Endometrial microvascular endothelial cells (primary cell): ENCODE measurements around the gene NOP10. TPM values are rescaled to one million over a fixed set of nuclear protein-coding genes. Genes with fewer than 3 reads are reported as not detected.
"Not testable (repeated sequence)": the region's sequence is repeated elsewhere in the genome, so short reads cannot be mapped to it uniquely, and the experiment has no call there.

Experiments
- in situ Hi-C: cut with HindIII; loops from 2 replicates; pipeline ENCODE4 v1.10.0; 2017; ENCODE audit warnings: low sequenced_read_pairs, low pct_unique_long_range_greater_than_20kb; ENCODE audit errors: inconsistent ontology term
- total RNA-seq: library from RNA; depleted of rRNA; stranded (reverse); fragments of >200 nt; gene quantifications from one replicate; pipeline ENCODE4 v1.2.3, GENCODE V29; 2015; ENCODE audit errors: inconsistent ontology term

NOP10 gene
- 462 TPM for total RNA-seq

DNA sequence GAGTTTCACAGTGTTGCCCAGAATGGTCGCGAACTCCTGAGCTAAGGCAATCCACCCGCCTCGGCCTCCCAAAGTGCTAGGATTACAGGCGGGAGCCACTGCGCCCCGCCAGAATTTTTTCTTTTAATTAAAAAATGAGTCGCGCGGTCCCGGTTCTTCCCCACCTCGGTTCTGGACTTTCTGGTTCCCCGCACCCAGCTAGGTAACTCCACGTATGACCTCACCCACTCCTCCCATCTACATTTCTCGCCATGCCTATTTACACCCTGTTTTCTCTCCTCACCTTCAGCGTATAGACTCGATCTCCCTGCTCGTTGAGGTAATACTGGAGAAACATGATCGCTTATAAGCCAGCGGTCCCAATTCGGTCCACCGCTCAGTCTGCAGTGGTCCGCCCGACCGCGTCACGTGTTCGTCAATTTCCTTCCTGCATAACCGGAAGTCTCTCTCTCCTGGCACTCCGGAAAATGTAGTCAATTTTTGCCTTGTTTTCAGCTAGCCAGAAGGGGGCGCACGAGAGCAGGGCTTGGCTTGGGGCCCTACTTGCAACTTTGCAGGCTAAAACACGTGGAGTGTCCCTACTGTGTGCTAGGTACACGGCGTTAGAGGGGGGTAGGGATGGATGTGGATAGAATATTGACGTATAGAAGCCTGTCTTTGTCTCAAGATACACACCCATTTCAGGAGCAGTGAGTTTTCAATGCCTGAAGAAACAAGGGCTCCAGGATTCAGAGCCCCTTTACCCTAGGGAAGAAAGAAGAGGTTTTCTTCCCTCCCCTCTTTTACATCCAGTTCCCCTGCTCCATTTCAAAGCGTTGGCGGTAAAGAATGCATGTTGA lies at the start of gene NOP10, which contains the start of gene NUTM1:
TSS of gene NOP10 (minus strand) at position 400 of the 839 bp plus-strand sequence. CDS start at position 337, 63 bp downstream.
TSS of gene NUTM1 (plus strand) at position 579 of the 839 bp plus-strand sequence. CDS start 382 bp downstream, outside the sequence.
- in situ Hi-C loops, result no loop called here

DNA sequence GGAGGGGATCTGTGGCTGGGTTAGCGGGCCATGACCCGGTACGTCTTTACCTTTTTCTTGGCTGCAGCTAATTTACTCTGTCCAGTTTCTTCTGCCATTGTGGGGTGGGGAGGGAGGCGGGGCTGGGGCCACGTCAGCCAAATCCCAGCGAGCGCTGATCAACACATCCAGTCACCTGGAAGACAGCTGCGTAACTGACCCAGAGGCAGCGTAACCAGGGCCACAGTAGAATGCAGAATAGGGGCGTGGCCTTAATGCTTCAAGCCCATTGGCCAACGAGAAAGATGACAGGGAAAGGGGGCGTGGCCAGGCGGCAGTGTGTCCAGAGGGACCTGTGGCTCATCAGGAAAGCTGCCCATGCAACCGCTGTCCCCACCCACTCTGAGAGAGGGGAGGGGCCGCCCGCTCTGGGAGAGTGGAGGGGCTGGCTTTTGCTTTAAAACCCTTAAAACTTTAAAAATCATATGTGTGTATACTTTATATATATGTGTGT lies 46.7 kb upstream of the NOP10 start:
- in situ Hi-C loops, result not testable (repeated sequence)

- in situ Hi-C loops, result not testable (repeated sequence)
Measured at GRCh38 chr15:34381829-34382521, 39.0 kb upstream of the NOP10 start.

DNA sequence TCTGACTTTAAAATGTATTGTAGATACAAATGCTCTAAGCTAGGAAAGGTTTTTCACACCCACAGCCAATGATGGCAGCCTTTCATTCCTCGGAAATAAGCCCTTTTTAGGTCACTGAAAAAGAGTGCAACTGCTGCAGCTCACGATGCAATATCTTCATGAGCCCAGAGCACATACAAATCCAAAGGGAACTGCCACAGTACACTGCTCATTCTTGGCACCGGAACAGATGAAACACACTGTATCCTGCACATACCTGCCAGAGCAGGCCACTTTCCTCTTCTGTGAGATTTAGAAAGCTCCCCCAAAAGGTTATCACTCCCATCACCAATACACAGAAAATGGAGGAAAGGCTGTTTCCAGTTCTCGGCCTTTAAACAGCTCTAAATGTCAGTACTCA lies 37.6 kb upstream of the NOP10 start:
- in situ Hi-C loops, result not testable (repeated sequence)

- in situ Hi-C loops, result no loop called here
Measured at GRCh38 chr15:34376856-34377255, 33.9 kb upstream of the NOP10 start.

DNA sequence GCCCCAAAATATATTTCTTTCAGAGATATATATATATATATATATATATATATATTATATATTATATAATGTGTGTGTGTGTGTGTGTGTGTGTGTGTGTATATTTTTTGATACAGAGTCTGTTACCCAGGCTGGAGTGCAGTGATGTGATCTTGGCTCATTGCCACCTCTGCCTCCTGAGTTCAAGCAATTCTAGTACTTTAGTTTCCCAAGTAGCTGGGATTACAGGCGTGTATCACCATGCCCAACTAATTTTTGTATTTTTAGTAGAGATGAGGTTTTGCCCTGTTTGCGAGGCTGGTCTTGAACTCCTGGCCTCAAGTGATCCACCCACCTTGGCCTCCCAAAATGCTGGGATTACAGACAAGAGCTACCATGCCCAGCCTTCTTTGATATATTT lies 32.6 kb upstream of the NOP10 start:
- in situ Hi-C loops, result not testable (repeated sequence)

- in situ Hi-C loops, result no loop called here
Measured at GRCh38 chr15:34374816-34375215, 31.9 kb upstream of the NOP10 start.

DNA sequence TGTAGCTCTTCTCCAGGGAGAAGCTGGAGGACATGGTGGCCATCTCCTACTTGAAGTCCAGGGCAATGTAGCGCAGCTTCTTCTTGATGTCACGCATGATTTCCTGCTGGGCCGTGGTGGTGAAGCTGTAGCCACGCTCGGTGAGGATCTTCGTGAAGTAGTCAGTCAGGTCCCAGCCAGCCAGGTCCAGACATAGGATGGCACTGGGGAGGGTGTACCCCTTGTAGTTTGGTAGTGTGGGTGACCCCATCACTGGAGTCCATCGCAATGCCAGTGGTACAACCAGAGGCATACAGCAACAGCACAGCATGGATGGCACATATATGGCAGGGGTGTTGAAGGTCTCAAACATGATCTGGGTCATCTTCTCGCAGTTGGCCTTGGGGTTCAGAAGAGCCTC lies 31.0 kb upstream of the NOP10 start:
- in situ Hi-C loops, result no loop called here

- in situ Hi-C loops, result no loop called here
Measured at GRCh38 chr15:34370643-34371042, 27.7 kb upstream of the NOP10 start.

GRCh38 chr15:34370129-34370528 lies 27.2 kb upstream of the NOP10 start:
- in situ Hi-C loops, result no loop called here

GRCh38 chr15:34367101-34368081 lies 24.5 kb upstream of the NOP10 start, which contains the start of gene LPCAT4:
TSS of gene LPCAT4 (minus strand) at chr15:34367196. CDS start at chr15:34367100, 96 bp downstream.
- in situ Hi-C loops, result no loop called here

GRCh38 chr15:34366271-34367065 lies 23.5 kb upstream of the NOP10 start:
- in situ Hi-C loops, result no loop called here

DNA sequence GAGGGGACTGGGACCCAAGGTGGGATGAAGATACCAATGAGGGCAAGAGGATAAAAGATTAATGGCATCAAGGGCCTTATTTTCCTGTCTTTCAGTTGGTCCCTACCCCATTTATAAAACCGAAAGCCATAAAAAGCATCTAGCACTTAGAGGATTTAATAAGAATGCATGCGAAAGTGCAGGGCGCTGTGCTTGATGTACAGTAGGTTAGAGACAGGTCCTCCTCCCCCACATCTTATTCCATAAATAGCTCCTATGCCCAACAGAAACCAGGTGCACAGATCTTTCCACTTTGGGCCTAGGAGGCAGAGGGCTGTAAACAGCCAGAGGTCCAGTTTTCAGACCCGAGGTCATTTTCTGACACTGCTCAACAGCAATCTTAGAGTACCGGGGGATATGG lies 22.9 kb upstream of the NOP10 start:
- in situ Hi-C loops, result no loop called here

DNA sequence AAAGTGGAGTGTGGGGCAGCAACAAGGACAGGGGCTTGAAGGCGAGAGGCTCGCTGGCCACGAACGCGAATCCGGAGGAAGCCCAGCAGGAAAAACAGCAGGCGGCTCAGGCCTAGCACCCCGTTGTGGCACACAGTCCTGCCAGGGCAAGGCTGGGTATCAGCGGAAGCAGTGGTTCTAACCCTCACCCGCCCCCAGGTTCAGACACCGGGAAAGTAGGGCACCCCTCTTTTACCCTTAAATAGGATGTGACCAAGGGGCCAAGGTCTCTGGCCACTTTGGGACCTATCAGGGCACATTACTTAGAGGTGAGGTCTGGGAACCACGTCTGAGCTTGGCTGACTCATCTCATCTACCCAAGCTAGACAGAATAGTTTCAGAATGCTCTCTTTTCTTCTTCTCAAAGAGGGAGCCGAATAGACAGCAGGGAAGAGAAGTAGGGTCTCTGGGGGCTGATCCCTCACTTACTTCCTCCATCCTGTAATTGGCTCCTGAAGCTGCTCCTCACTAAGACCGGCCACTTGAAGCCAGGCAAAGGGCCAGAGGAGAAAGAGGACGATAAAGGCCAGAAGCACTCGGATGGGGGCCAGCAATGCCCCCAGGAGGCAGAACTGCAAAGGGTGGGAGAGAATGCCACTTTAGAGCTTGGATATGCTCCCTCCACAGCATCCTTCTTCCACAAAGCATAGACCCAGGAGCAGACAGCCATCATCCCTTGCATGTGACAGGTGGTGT lies 22.3 kb upstream of the NOP10 start:
- in situ Hi-C loops, result no loop called here

- in situ Hi-C loops, result no loop called here
Measured at GRCh38 chr15:34364041-34364440, 21.1 kb upstream of the NOP10 start.

- in situ Hi-C loops, result no loop called here
Measured at GRCh38 chr15:34362047-34362773, 19.3 kb upstream of the NOP10 start.

- in situ Hi-C loops, result no loop called here
Measured at GRCh38 chr15:34361278-34361677, 18.3 kb upstream of the NOP10 start.
